ENCODE measurements around the gene OPN1LW. TPM values are rescaled to one million over a fixed set of nuclear protein-coding genes. Genes with fewer than 3 reads are reported as not detected.
A peak's percentile ranks its signal among the peaks of the same experiment; 100 is the strongest.

Gene OPN1LW
- total and polyA plus RNA-seq, 4 donors, result not detected

DNA sequence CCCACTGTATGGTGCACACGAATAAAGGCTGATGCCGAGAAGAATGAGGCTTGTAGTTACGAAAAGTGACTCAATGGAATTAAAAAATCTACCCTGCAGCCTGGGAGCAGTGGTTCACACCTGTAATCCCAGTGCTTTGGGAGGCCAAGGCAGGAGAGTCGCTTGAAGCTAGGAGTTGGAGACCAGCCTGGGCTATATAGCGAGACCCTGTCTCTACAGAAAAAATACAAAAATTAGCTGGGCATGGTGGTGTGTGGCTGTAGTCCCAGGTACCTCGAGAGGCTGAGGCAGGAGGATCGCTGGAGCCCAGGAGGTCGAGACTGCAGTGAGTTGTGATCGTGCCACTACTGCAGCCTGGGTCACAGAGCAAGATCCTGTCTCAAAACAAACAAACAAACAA lies 11.7 kb upstream of the OPN1LW start:
- Histone ChIP-seq H3K9ac (ENCODE audit: insufficient read depth in 1 of 2, low read length in 2 of 2) (no peak overlapping the region), H3K4me3 (no peak overlapping the region), H3K9me3 (ENCODE audit: control insufficient read depth in 4 of 4, insufficient read depth in 3 of 4, low read length in 3 of 4) (peaks cover 0 to 4% (median 0%) of the 10 kb centered on the region in 4 donors), H3K27me3 (ENCODE audit: control insufficient read depth in 3 of 3, insufficient read depth in 3 of 3, low read length in 2 of 3) (peaks cover 0 to 6% (median 5%) of the 10 kb centered on the region in 3 donors), H3K36me3 (ENCODE audit: control insufficient read depth in 4 of 4, insufficient read depth in 4 of 4, low read length in 4 of 4) (no peaks in the 10 kb centered on the region), H3K4me1 (ENCODE audit: control insufficient read depth in 5 of 5, insufficient read depth in 5 of 5, low read length in 5 of 5) (peaks cover 0 to 2% (median 0%) of the 10 kb centered on the region in 5 donors), H3K27ac (ENCODE audit: low read depth in 1 of 2, low read length in 1 of 2) (no peak overlapping the region)
- TF ChIP-seq, protein P1, sequence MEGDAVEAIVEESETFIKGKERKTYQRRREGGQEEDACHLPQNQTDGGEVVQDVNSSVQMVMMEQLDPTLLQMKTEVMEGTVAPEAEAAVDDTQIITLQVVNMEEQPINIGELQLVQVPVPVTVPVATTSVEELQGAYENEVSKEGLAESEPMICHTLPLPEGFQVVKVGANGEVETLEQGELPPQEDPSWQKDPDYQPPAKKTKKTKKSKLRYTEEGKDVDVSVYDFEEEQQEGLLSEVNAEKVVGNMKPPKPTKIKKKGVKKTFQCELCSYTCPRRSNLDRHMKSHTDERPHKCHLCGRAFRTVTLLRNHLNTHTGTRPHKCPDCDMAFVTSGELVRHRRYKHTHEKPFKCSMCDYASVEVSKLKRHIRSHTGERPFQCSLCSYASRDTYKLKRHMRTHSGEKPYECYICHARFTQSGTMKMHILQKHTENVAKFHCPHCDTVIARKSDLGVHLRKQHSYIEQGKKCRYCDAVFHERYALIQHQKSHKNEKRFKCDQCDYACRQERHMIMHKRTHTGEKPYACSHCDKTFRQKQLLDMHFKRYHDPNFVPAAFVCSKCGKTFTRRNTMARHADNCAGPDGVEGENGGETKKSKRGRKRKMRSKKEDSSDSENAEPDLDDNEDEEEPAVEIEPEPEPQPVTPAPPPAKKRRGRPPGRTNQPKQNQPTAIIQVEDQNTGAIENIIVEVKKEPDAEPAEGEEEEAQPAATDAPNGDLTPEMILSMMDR (IDR thresholded peaks at IDR 0.05; ENCODE audit: control extremely low read depth, extremely low read depth), result no peak
- ATAC-seq (ENCODE audit: insufficient read depth, low FRiP score) (no peak), DNase-seq (no peak)
- 87 to 97% methylated on average over 9 of the region's 9 CpGs for WGBS, 2 donors

DNA sequence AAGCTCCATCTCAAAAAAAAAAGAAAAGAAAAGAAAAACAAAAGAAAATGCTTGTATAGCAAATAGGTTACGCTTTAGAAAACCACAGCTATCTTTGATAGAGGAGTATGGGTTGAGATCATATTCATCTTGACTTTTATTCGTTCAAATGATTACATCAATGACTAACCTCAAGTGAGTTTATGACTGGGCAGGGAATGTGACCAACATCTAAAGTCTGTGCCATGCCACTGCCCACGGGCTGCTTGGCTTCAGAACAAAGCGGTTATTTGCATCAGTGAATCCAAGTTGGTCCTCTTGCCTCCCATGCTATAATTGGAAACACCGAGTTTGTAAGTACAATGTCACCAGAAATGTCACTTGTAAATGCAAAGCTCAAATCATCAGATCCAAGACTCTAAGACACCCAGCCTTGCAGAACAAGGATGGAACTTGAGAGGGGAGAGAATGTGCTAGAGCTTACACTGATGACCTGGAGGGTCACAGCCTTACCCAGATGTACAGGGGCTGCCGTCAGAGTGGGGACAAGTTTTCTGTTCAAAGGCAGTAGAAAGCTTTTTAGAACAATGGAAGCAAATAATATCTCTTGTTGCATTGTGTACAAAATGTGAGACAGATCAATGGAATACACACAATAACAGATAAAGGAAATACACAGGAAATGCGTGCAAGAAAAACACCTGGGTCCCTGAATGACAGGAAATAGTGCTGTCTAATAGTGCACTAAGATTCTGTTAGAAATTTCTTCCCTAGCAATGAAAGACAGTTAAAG lies 8.4 kb upstream of the OPN1LW start:
- Histone ChIP-seq H3K4me1 (ENCODE audit: control insufficient read depth in 5 of 5, insufficient read depth in 5 of 5, low read length in 5 of 5) (peaks cover 0 to 2% (median 0%) of the 10 kb centered on the region in 5 donors), H3K9me3 (ENCODE audit: control insufficient read depth in 4 of 4, insufficient read depth in 3 of 4, low read length in 3 of 4) (peaks cover 0 to 6% (median 0%) of the 10 kb centered on the region in 4 donors), H3K4me3 (no peak overlapping the region), H3K9ac (ENCODE audit: insufficient read depth in 1 of 2, low read length in 2 of 2) (no peak overlapping the region), H3K36me3 (ENCODE audit: control insufficient read depth in 4 of 4, insufficient read depth in 4 of 4, low read length in 4 of 4) (no peaks in the 10 kb centered on the region), H3K27ac (ENCODE audit: low read depth in 1 of 2, low read length in 1 of 2) (no peak overlapping the region), H3K27me3 (ENCODE audit: control insufficient read depth in 3 of 3, insufficient read depth in 3 of 3, low read length in 2 of 3) (peaks cover 0 to 6% (median 5%) of the 10 kb centered on the region in 3 donors)
- ATAC-seq (ENCODE audit: insufficient read depth, low FRiP score) (no peak), DNase-seq (no peak)
- TF ChIP-seq, protein P1 (IDR thresholded peaks at IDR 0.05; ENCODE audit: control extremely low read depth, extremely low read depth), result no peak
- WGBS, 2 donors, result 68 to 76% methylated on average over 7 of the region's 7 CpGs

DNA sequence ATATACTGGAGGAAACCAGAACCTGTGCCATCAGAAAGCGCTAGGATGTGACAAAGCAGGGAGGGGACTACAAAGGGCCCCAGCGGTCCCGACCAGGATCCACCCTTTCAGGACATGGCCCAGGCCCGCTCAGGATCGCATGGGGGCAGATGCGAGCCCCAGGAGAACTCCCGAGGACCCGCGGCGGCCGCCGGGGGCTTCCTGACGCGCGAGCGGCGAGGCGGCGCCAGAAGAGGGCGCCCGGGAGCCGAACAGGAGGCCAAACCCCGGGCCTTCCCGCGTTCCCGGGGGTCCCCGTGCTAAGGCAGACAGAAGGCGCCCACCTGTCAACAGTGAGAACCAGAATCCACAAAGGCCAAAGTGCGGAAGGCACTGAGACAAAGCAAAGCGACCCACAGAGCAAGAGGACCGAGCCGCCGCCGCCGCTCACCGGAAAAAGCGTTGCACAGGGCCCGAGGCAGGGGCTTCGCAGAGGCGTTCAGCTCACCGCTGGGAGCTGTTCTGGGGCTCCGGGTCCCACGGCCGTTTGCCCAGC lies 7.3 kb upstream of the OPN1LW start:
- ATAC-seq (ENCODE audit: insufficient read depth, low FRiP score) (peak; percentile 66), DNase-seq (peak; percentile 72 to 83 (median 81))
- Histone ChIP-seq H3K27ac (ENCODE audit: low read depth in 1 of 2, low read length in 1 of 2) (no peak overlapping the region), H3K27me3 (ENCODE audit: control insufficient read depth in 3 of 3, insufficient read depth in 3 of 3, low read length in 2 of 3) (peaks cover 0 to 6% (median 5%) of the 10 kb centered on the region in 3 donors), H3K4me1 (ENCODE audit: control insufficient read depth in 5 of 5, insufficient read depth in 5 of 5, low read length in 5 of 5) (peaks cover 0 to 2% (median 0%) of the 10 kb centered on the region in 5 donors), H3K36me3 (ENCODE audit: control insufficient read depth in 4 of 4, insufficient read depth in 4 of 4, low read length in 4 of 4) (no peaks in the 10 kb centered on the region), H3K4me3 (no peak overlapping the region), H3K9me3 (ENCODE audit: control insufficient read depth in 4 of 4, insufficient read depth in 3 of 4, low read length in 3 of 4) (peaks cover 0 to 6% (median 0%) of the 10 kb centered on the region in 4 donors), H3K9ac (ENCODE audit: insufficient read depth in 1 of 2, low read length in 2 of 2) (no peak overlapping the region)
- TF ChIP-seq, protein P1 (IDR thresholded peaks at IDR 0.05; ENCODE audit: control extremely low read depth, extremely low read depth), result peak; percentile 13
- WGBS, 2 donors, result 0 to 21% methylated on average over 27 to 44 of the region's 44 CpGs

All from lung (tissue), 12 donors.